GM21737 (cell line): ENCODE results near the gene SLC6A16.
A peak's percentile ranks its signal among the peaks of the same experiment; 100 is the strongest.
"Not testable (repeated sequence)": the region's sequence is repeated elsewhere in the genome, so short reads cannot be mapped to it uniquely, and the experiment has no call there.

ENCODE experiments used
- ATAC-seq: cut with Tn5 transposase; IDR thresholded peaks from one replicate; pipeline ENCODE4 v1.9.1; 2021; ENCODE audit warnings: mild to moderate bottlenecking, moderate library complexity; ENCODE audit not compliant: unreplicated experiment

The SLC6A16 gene

DNA sequence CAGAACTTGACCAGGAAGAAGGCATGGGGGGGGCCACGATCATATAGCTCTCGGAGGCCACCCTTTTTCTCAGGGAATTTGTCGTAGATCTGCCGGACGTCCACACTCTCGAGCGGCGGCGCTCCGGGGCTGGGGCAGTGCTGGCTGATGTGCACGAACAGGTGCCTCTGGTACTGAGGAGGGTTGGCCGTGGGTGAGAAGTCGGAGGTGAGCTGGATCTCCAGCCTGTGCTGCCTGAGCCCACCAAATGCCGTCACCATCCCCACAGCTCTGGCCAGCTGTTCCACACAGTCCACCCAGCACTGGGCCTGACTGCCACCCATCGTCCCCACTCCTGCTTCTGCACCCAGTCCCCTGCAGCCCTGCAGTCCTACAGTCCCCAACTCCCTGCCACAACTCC is 22.2 kb upstream of the SLC6A16 start:
- ATAC-seq, result no peak

GRCh38 chr19:49344505-49345423 is 19.8 kb upstream of the SLC6A16 start:
- no peak for ATAC-seq

DNA sequence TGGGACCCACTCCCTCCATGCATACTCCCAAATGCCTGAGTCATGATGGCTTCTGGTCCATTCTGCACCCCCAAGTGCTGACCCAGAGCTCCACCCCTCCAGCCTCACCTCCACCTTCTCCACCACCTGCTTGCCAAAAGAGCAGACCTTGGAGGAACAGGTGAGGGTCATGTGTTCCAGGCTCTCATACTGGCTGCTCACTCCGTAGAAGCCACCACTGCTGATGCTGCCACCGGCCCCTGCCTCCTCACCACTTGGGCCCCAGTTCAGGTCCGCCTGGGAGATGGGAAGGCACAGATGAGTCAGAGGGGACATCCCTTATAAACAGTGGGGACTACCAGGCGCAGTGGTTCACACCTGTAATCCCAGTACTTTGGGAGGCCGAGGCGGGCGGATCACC is 18.1 kb upstream of the SLC6A16 start:
- ATAC-seq, result no peak

DNA sequence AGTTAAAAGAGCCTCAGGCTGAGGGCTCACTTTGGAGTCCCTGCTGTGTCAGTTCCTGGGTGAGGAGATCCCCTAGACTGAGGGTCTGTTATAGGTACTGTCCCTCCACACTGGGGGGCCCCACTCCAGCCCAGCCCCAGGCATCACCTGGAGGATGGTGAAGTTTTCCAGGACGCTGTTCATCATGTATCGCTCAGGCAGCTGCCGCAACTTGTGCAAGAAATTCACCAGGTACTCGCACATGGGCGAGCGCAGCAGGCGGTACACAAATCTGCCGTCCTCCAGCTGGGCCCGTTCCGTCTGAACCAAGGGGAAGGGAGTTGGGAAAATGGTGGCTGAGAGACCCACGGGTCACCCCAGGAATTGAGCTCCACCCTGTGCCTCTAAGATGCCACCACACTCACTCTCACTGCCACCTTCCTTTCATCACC is 17.3 kb upstream of the SLC6A16 start:
- no peak for ATAC-seq

DNA sequence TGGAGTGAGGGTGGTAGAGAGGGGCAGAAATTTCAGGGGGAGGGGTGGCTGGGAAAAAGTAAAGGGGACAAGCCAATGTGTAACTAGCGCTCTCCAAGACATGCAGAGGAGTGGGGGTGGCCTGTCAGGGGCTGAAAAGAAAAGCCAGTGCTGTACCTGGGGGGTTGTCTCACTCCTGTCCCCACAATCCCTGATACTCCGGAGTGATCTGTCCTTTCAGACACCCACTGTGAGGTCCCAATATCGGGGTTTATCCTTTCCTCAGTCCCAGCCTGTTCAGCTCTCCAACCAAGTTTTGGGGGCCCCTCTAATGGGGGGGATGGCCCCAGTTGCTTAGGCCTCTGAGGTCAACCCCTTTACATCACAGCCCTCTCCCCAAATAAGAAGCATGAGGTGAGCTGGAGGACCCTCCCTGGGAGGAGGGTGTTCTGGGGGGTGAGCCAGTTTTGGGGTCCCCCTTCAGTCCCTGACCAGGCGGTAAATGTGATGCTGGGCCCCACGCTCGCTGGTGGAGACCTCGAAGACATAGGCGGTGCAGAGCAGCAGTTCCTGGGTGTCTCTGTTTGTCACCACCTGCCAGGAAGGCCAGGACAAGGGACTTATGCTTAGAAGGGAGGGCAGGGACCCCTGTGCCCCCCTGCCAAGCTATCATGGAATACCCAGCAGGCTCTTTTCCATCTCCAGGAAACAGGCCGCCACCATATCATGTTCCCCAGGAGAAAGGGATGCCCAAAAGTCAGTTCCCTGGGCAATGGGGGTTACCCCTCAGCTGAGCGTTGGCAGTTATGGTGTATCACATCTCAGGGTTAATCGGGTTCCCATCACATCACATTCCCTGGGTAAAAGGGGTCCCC is 16.1 kb upstream of the SLC6A16 start:
- ATAC-seq, result no peak

DNA sequence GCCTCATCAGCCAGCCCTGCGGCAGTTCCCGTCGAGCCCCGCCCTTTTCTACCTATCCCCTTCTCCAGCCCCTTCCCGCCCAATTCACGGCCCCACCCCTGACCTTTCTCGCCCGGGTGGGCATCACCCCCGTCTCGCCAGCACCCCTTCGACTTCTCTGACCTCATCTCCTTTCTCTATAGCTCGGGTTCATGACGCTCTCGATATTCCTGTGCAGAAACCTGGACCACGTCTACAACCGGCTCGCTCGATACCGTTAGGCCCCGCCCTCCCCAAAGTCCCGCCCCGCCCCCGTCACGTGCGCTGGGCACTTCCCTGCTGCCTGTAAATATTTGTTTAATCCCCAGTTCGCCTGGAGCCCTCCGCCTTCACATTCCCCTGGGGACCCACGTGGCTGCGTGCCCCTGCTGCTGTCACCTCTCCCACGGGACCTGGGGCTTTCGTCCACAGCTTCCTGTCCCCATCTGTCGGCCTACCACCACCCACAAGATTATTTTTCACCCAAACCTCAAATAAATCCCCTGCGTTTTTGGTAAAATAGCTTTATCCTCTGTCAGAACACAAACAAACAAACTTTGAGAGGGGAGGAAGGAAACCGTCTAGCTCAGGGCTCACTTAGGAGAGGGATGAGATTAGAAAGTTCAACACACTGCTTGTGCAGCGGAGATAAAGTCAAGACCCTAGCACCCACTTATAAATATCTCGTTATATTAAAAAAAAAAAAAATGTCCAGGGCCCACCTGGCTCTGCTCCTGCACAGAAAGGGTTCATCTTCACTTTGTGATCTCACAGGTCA is 15.3 kb upstream of the SLC6A16 start:
- peak; percentile 58 for ATAC-seq

- no peak for ATAC-seq
These were observed 14.5 kb upstream of the SLC6A16 start for GRCh38 chr19:49339301-49340068.

DNA sequence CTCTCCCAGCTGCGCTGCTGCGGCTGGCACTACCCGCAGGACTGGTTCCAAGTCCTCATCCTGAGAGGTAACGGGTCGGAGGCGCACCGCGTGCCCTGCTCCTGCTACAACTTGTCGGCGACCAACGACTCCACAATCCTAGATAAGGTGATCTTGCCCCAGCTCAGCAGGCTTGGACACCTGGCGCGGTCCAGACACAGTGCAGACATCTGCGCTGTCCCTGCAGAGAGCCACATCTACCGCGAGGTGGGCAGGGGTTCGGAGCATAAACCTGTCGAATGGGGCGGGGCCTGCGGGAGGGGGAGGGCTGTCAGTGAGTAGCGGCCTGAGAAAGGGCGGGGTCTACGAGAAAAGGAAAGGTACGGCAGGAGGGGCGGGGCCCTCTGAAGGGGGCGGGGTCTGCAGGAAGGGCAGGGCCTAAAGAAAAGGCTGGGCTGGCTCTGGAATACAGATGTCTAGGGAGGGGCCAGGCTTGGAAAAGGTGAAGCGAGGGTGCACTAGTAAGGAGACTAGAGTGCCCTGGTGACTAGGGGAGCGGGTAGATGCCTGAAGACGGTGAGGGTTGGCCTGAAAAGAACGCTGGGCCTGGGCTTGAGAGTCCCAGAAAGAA is 13.8 kb upstream of the SLC6A16 start:
- no peak for ATAC-seq

- ATAC-seq, result no peak
These were observed 13.2 kb upstream of the SLC6A16 start for GRCh38 chr19:49338023-49338677.

DNA sequence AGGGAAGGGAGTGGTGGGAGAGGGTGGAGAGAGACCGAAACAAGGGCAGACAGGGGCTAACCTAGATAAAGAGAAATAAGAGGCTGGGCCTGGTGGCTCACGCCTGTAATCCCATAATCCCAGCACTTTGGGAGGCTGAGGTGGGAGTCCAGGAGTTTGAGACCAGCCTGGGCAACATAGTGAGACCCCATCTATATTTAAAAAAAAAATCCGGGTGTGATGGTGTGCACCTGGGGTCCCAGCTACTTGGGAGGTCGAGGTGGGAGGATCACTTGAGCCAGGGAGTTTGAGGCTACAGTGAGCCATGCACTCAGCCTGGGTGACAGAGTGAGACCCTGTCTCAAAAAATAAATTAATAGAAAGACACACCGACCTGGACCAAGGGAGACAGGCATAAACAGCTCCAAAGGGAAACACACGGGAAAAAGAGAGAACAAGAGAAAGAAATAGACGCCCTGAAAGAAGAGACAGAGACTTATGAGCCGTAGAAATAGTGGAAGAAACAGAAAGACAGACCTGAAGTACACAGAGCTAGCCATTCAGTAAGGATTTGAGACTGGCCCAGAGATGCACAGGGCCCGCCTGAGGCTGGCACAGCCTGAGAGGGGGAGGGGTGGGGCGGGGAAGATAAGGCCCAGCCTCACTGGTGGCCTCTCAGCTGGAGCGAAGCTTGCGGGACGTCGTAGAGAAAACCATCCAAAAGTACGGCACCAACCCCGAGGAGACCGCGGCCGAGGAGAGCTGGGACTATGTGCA is 12.5 kb upstream of the SLC6A16 start:
- no peak for ATAC-seq

GRCh38 chr19:49336482-49337266 is 11.7 kb upstream of the SLC6A16 start:
- no peak for ATAC-seq

DNA sequence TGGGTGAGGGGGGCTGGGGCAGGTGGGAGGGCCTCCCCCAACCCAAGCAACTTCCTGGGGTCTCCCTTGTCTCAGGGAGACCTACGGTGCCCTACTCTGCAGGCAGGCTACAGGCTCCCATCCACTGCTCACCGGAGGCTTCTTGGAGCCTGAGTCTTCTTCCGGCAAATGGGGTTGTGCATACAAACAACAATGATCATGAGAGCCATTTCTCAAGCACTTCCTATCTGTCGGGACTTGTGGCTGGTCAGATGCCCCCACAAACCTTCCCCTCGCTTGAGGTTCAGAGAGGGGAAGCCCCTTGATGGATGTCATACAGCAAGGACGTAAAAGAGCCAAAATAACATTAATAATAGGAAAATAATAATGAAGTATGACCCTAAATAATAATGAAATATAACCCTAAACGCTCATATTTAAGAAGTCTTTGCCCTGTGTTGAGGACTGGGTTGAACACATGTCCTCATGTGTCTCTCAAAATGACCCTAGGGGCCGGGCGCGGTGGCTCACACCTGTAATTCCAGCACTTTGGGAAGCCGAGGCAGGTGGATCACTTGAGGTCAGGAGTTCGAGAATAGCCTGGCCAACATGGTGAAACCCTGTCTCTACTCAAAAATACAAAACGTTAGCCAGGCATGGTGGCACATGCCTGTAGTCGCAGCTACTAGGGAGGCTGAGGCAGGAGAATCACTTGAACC is 10.9 kb upstream of the SLC6A16 start:
- ATAC-seq, result no peak

GRCh38 chr19:49335071-49335783 is 10.2 kb upstream of the SLC6A16 start, which contains the start of gene CD37:
TSS of gene CD37 (plus strand) at chr19:49335406. CDS start at chr19:49335541, 135 bp downstream.
- no peak for ATAC-seq

DNA sequence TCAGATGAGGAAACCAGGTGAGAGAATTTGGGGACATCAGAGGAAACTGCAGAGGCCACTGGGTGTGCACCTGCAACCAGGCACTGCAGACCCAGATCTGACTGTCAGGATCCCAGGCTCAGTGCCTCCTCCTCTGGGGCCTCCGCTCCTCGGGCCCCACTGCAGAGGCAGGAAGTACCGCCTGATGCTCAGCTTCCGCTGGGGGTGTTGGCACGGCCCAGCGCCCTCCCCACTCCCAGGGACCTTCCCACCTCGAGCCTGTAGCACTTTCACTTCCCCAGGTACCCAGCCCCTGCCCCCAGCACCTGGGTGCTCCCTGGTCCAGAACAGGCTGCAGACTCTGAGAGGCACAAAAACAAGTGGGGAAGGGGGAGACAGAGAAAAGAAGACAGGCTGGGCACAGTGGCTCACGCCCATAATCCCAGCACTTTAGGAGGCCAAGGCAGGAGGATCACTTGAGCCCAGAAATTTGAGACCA is 8.9 kb upstream of the SLC6A16 start:
- ATAC-seq, result peak; percentile 61

GRCh38 chr19:49333418-49333805 is 8.4 kb upstream of the SLC6A16 start:
- ATAC-seq, result peak; percentile 2

- ATAC-seq, result not testable (repeated sequence)
These were observed 7.9 kb upstream of the SLC6A16 start for GRCh38 chr19:49332691-49333417.
